ENCODE measurements around the gene TNS1. TPM values are rescaled to one million over a fixed set of nuclear protein-coding genes. Genes with fewer than 3 reads are reported as not detected.

The TNS1 gene
- total and polyA plus RNA-seq, 8 donors: 139 to 327 (median 159) TPM

GRCh38 chr2:217777906-217778305, 224.9 kb downstream of the TNS1 start:
- H3K27ac ChIP-seq: no peak overlapping the region
- no peaks in the 10 kb centered on the region for H3K27me3 ChIP-seq
- no peak for TF ChIP-seq CTCF (IDR thresholded peaks at IDR 0.05)
- no peaks in the 10 kb centered on the region for H3K36me3 ChIP-seq
- ATAC-seq: no peak
- H3K4me1 ChIP-seq: no peaks in the 10 kb centered on the region
- no peak for DNase-seq
- no peak overlapping the region for H3K4me3 ChIP-seq
- intact Hi-C loops (cut with DNase I): no loop called here
- no peaks in the 10 kb centered on the region for H3K9me3 ChIP-seq

GRCh38 chr2:217776631-217777030, 226.2 kb downstream of the TNS1 start:
- ATAC-seq (no peak), DNase-seq (no peak)
- no peak for TF ChIP-seq CTCF (IDR thresholded peaks at IDR 0.05)
- Histone ChIP-seq H3K4me3 (no peak overlapping the region), H3K27ac (no peak overlapping the region), H3K27me3 (no peaks in the 10 kb centered on the region), H3K4me1 (no peaks in the 10 kb centered on the region), H3K36me3 (no peaks in the 10 kb centered on the region), H3K9me3 (no peaks in the 10 kb centered on the region)
- intact Hi-C loops (cut with DNase I): no loop called here

- Histone ChIP-seq H3K9me3 (no peaks in the 10 kb centered on the region), H3K36me3 (no peaks in the 10 kb centered on the region), H3K4me1 (no peaks in the 10 kb centered on the region), H3K4me3 (no peak overlapping the region), H3K27me3 (no peaks in the 10 kb centered on the region), H3K27ac (no peak overlapping the region)
- no peak for TF ChIP-seq CTCF (IDR thresholded peaks at IDR 0.05)
- intact Hi-C loops (cut with DNase I): no loop called here
- no peak for ATAC-seq
- DNase-seq: no peak
Observed at GRCh38 chr2:217775920-217776503, 226.8 kb downstream of the TNS1 start.

GRCh38 chr2:217774232-217774631, 228.6 kb downstream of the TNS1 start:
- intact Hi-C loops (cut with DNase I): no loop called here

GRCh38 chr2:217773539-217773938, 229.3 kb downstream of the TNS1 start:
- no peak for DNase-seq
- no peak overlapping the region for H3K27ac ChIP-seq
- no peaks in the 10 kb centered on the region for H3K9me3 ChIP-seq
- H3K4me3 ChIP-seq: no peak overlapping the region
- intact Hi-C loops (cut with DNase I): no loop called here
- H3K36me3 ChIP-seq: no peaks in the 10 kb centered on the region
- H3K4me1 ChIP-seq: no peaks in the 10 kb centered on the region
- no peaks in the 10 kb centered on the region for H3K27me3 ChIP-seq
- no peak for ATAC-seq
- no peak for TF ChIP-seq CTCF (IDR thresholded peaks at IDR 0.05)

More at GRCh38 chr2:217774232-217774631, 228.6 kb downstream of the TNS1 start:
- H3K27me3 ChIP-seq: no peaks in the 10 kb centered on the region
- ATAC-seq (no peak), DNase-seq (no peak)
- H3K27ac ChIP-seq: no peak overlapping the region
- TF ChIP-seq CTCF (IDR thresholded peaks at IDR 0.05): no peak
- no peaks in the 10 kb centered on the region for H3K4me1 ChIP-seq
- no peaks in the 10 kb centered on the region for H3K36me3 ChIP-seq
- no peaks in the 10 kb centered on the region for H3K9me3 ChIP-seq
- no peak overlapping the region for H3K4me3 ChIP-seq
